Left lung (tissue), 10 donors: ENCODE data around the gene LARGE1. TPM values are rescaled to one million over a fixed set of nuclear protein-coding genes. Genes with fewer than 3 reads are reported as not detected.

Experiments
- ATAC-seq: fragments of 200-7000 bp; cut with Tn5 transposase; one replicate; pipeline ENCODE4 v1.9.1; 2020; ENCODE audit warnings: moderate library complexity
- DNase-seq, 4 donors: peaks; one replicate each; pipeline ENCODE4 v3.0.0-alpha.2; 2013 to 2020
- H3K27ac ChIP-seq, 2 donors: fragments of 200-600 bp; sonication (generic) in 1 of 2; one replicate each; pipeline versions ENCODE4 v1.5.0 to v1.8.0; 2020 to 2021
- H3K27me3 ChIP-seq, 2 donors: fragments of 200-600 bp; sonication (generic) in 1 of 2; one replicate each; pipeline versions ENCODE4 v1.5.0 to v1.8.0; 2020 to 2021
- H3K36me3 ChIP-seq, 2 donors: fragments of 200-600 bp; sonication (generic) in 1 of 2; one replicate each; pipeline versions ENCODE4 v1.5.0 to v1.8.0; 2020 to 2021
- H3K4me1 ChIP-seq, 2 donors: fragments of 200-600 bp; one replicate each; pipeline ENCODE4 v1.8.0; 2021
- H3K4me3 ChIP-seq, 2 donors: fragments of 200-600 bp; sonication (generic) in 1 of 2; one replicate each; pipeline versions ENCODE4 v1.5.0 to v1.8.0; 2020 to 2021; ENCODE audit warnings: mild to moderate bottlenecking in 1 of 2
- H3K9me3 ChIP-seq, 2 donors: fragments of 200-600 bp; sonication (generic) in 1 of 2; one replicate each; pipeline versions ENCODE4 v1.5.0 to v1.8.0; 2020 to 2021
- CTCF ChIP-seq, 2 donors: fragments of 200-600 bp; sonication (generic) in 1 of 2; IDR thresholded peaks; one replicate each; pipeline versions ENCODE4 v1.5.0 to v1.8.0; 2021; ENCODE audit warnings: antibody characterized with exemption in 2 of 2
- intact Hi-C, 2 donors: fragments of 100-400 bp; cut with DNase I; formaldehyde crosslinking; loops; one replicate each; pipeline versions ENCODE4 v1.11.2 to v1.14.2; 2022
- polyA plus RNA-seq, 6 donors: library from polyadenylated mRNA; unstranded; fragments of 120-200 nt; gene quantifications; one replicate each; pipeline ENCODE4 v1.2.1, GENCODE V29; 2013; ENCODE audit not compliant: insufficient read length in 6 of 6
- total RNA-seq, 2 donors: library from RNA; stranded (reverse); fragmentation: NEBNext Ultra II Directional; extraction: Animal tissue kit (Norgen Biotek cat#: 25700); gene quantifications; one replicate each; pipeline ENCODE4 v1.2.1, GENCODE V29; 2021
- donor health status: DM: no; HTN: yes; CAD: no.
- donor health status: DM: no; HTN: no; CAD: no.

LARGE1 gene
- total and polyA plus RNA-seq, 8 donors = 22.4 to 36.1 (median 33.2) TPM

GRCh38 chr22:33851821-33852384, 68.4 kb downstream of the LARGE1 start:
- DNase-seq (peak in 1 of 4 donors; percentile 56), ATAC-seq (peak; percentile 23)
- intact Hi-C loops = no loop called here
- Histone ChIP-seq H3K36me3 (no peaks in the 10 kb centered on the region), H3K4me3 (no peak overlapping the region), H3K27me3 (no peaks in the 10 kb centered on the region), H3K4me1 (peaks cover 5 to 26% of the 10 kb centered on the region in 2 donors), H3K27ac (no peak overlapping the region), H3K9me3 (peaks cover 0 to 7% of the 10 kb centered on the region in 2 donors)
- no peak for TF ChIP-seq CTCF (IDR thresholded peaks at IDR 0.05)

GRCh38 chr22:33851240-33851639, 69.0 kb downstream of the LARGE1 start:
- H3K4me3 ChIP-seq = no peak overlapping the region
- no peaks in the 10 kb centered on the region for H3K36me3 ChIP-seq
- peaks cover 5 to 26% of the 10 kb centered on the region in 2 donors for H3K4me1 ChIP-seq
- no peak for TF ChIP-seq CTCF (IDR thresholded peaks at IDR 0.05)
- intact Hi-C loops = no loop called here
- peaks cover 0 to 9% of the 10 kb centered on the region in 2 donors for H3K9me3 ChIP-seq
- no peak overlapping the region for H3K27ac ChIP-seq
- DNase-seq (no peak), ATAC-seq (no peak)
- H3K27me3 ChIP-seq = no peaks in the 10 kb centered on the region

- Histone ChIP-seq H3K9me3 (peaks cover 0 to 9% of the 10 kb centered on the region in 2 donors), H3K27ac (no peak overlapping the region), H3K36me3 (no peaks in the 10 kb centered on the region), H3K4me3 (no peak overlapping the region), H3K27me3 (no peaks in the 10 kb centered on the region), H3K4me1 (peaks cover 5 to 26% of the 10 kb centered on the region in 2 donors)
- intact Hi-C loops = no loop called here
- DNase-seq (no peak), ATAC-seq (no peak)
- TF ChIP-seq CTCF (IDR thresholded peaks at IDR 0.05) = no peak
Observed at GRCh38 chr22:33850724-33851123, 69.6 kb downstream of the LARGE1 start.

- DNase-seq = no peak
- H3K27ac ChIP-seq = no peak overlapping the region
- H3K4me1 ChIP-seq = peaks cover 5 to 26% of the 10 kb centered on the region in 2 donors
- no peak for TF ChIP-seq CTCF (IDR thresholded peaks at IDR 0.05)
- ATAC-seq = no peak
- H3K36me3 ChIP-seq = no peaks in the 10 kb centered on the region
- intact Hi-C loops = no loop called here
- no peak overlapping the region for H3K4me3 ChIP-seq
- H3K27me3 ChIP-seq = no peaks in the 10 kb centered on the region
- H3K9me3 ChIP-seq = peaks cover 0 to 9% of the 10 kb centered on the region in 2 donors
Observed at GRCh38 chr22:33850193-33850592, 70.1 kb downstream of the LARGE1 start.

- intact Hi-C loops = no loop called here
- DNase-seq = no peak
- Histone ChIP-seq H3K9me3 (peaks cover 0 to 9% of the 10 kb centered on the region in 2 donors), H3K27me3 (no peaks in the 10 kb centered on the region), H3K4me3 (no peak overlapping the region), H3K4me1 (peaks cover 0 to 14% of the 10 kb centered on the region in 2 donors), H3K36me3 (no peaks in the 10 kb centered on the region), H3K27ac (no peak overlapping the region)
- no peak for ATAC-seq
- TF ChIP-seq CTCF (IDR thresholded peaks at IDR 0.05) = no peak
Observed at GRCh38 chr22:33848251-33848650, 72.0 kb downstream of the LARGE1 start.
